HL-60 (cell line): ENCODE data around the gene SLC4A1.

Experiments used
- DNase-seq, 2 experiments: peaks; one replicate each; pipeline ENCODE4 v3.0.0-alpha.2; 2010 to 2020; ENCODE audit warnings: low read depth in 1 of 2, low spot score in 1 of 2
- H3K27ac ChIP-seq: fragments of 250-450 bp; sonication (Bioruptor Pico); replicated peaks from 2 replicates; pipeline ENCODE4 v1.5.1; 2020; ENCODE audit warnings: mild to moderate bottlenecking, moderate library complexity
- H3K27me3 ChIP-seq: fragments of 250-450 bp; sonication (Bioruptor Pico); 2 replicates; pipeline ENCODE4 v1.5.1; 2021; ENCODE audit warnings: mild to moderate bottlenecking, moderate library complexity; ENCODE audit not compliant: insufficient read depth, poor library complexity, severe bottlenecking
- H3K4me3 ChIP-seq: replicated peaks from 2 replicates; pipeline ENCODE4 v1.5.1; 2011; ENCODE audit warnings: mild to moderate bottlenecking, control low read depth, low read length; ENCODE audit not compliant: insufficient read depth
- GABPA ChIP-seq: IDR thresholded peaks from 2 replicates; pipeline ENCODE4 v1.6.1; 2012; ENCODE audit warnings: low read depth
- POLR2AphosphoS5 ChIP-seq: IDR thresholded peaks from 2 replicates; pipeline ENCODE4 v1.6.1; 2012; ENCODE audit warnings: low read depth
- SPI1 ChIP-seq: IDR thresholded peaks from 2 replicates; pipeline ENCODE4 v1.6.1; 2012; ENCODE audit warnings: low read depth, mild to moderate bottlenecking, borderline replicate concordance
- TF ChIP-seq, protein P1 (sequence below): IDR thresholded peaks from 2 replicates; pipeline ENCODE4 v1.6.1; 2012; ENCODE audit warnings: low read depth; ENCODE audit not compliant: insufficient replicate concordance
- TF ChIP-seq, protein P2 (sequence below): IDR thresholded peaks from one replicate; pipeline ENCODE4 v1.5.1; 2011; ENCODE audit warnings: low read length, control low read depth, inconsistent platforms; ENCODE audit not compliant: insufficient read depth

SLC4A1 gene

DNA sequence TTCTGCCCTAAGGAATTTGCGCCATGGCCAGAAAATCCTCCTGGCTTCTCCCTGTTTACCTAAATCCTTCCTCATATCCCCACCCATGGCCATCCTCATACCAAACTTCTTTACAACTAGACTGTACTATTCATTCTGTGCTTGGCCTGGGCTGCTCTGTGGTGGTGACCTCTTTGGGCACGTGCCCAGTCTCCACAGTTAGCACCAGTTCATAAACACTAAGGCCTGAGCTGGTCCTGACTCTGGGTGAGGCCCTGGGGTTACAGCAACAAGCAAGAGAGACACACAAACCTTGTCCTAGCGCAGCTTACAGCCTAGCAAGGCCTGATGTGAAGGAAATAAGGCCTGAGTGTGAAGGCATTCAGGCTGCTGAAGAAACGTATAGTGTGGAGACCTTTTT is 65.2 kb downstream of the SLC4A1 start:
- no peak overlapping the region for H3K27ac ChIP-seq
- DNase-seq = no peak
- TF ChIP-seq, protein P1, sequence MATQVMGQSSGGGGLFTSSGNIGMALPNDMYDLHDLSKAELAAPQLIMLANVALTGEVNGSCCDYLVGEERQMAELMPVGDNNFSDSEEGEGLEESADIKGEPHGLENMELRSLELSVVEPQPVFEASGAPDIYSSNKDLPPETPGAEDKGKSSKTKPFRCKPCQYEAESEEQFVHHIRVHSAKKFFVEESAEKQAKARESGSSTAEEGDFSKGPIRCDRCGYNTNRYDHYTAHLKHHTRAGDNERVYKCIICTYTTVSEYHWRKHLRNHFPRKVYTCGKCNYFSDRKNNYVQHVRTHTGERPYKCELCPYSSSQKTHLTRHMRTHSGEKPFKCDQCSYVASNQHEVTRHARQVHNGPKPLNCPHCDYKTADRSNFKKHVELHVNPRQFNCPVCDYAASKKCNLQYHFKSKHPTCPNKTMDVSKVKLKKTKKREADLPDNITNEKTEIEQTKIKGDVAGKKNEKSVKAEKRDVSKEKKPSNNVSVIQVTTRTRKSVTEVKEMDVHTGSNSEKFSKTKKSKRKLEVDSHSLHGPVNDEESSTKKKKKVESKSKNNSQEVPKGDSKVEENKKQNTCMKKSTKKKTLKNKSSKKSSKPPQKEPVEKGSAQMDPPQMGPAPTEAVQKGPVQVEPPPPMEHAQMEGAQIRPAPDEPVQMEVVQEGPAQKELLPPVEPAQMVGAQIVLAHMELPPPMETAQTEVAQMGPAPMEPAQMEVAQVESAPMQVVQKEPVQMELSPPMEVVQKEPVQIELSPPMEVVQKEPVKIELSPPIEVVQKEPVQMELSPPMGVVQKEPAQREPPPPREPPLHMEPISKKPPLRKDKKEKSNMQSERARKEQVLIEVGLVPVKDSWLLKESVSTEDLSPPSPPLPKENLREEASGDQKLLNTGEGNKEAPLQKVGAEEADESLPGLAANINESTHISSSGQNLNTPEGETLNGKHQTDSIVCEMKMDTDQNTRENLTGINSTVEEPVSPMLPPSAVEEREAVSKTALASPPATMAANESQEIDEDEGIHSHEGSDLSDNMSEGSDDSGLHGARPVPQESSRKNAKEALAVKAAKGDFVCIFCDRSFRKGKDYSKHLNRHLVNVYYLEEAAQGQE = no peak
- no peak for TF ChIP-seq POLR2AphosphoS5
- no peak overlapping the region for H3K4me3 ChIP-seq
- H3K27me3 ChIP-seq = no peaks in the 10 kb centered on the region

DNA sequence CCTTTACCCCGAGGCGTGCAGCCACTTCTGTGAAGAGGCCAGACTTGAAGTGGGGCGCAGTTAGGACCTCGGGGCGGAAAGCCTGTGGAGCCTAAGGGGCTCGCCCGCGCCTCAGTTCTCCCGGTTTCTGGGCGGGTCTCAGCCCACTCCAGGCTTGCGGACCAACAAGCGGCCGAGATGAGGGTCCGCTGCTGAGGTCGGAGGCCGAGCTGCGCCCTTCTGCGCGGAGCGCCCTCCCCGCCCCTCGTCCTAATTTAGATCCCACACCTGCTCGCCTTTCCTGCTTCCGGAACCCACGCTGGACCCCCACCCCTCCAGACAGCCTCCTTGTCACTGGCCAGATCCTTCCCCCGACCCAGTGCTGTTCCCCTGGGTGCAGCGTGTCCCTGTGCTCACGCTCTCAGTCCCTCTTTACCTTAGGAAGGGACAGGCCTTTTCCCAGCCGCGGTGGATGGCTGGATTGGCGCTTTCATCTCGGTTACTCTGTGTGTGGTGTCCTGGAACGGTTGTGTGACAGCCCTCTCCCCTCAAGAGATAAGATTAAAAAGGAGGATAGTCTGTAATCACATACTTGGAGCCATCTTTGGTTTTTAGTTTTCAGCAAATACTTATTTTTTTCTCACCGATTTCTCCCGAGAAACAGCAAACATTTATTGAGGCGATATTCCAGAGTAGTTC is 67.3 kb downstream of the SLC4A1 start:
- peak overlapping the region; percentile 64 for H3K4me3 ChIP-seq
- no peaks in the 10 kb centered on the region for H3K27me3 ChIP-seq
- peak overlapping the region; percentile 95 for H3K27ac ChIP-seq
- no peak for DNase-seq
- no peak for TF ChIP-seq GABPA
- peak; percentile 65 for TF ChIP-seq POLR2AphosphoS5
- TF ChIP-seq, protein P2, sequence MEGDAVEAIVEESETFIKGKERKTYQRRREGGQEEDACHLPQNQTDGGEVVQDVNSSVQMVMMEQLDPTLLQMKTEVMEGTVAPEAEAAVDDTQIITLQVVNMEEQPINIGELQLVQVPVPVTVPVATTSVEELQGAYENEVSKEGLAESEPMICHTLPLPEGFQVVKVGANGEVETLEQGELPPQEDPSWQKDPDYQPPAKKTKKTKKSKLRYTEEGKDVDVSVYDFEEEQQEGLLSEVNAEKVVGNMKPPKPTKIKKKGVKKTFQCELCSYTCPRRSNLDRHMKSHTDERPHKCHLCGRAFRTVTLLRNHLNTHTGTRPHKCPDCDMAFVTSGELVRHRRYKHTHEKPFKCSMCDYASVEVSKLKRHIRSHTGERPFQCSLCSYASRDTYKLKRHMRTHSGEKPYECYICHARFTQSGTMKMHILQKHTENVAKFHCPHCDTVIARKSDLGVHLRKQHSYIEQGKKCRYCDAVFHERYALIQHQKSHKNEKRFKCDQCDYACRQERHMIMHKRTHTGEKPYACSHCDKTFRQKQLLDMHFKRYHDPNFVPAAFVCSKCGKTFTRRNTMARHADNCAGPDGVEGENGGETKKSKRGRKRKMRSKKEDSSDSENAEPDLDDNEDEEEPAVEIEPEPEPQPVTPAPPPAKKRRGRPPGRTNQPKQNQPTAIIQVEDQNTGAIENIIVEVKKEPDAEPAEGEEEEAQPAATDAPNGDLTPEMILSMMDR = no peak
- TF ChIP-seq, protein P1 = no peak
- no peak for TF ChIP-seq SPI1

DNA sequence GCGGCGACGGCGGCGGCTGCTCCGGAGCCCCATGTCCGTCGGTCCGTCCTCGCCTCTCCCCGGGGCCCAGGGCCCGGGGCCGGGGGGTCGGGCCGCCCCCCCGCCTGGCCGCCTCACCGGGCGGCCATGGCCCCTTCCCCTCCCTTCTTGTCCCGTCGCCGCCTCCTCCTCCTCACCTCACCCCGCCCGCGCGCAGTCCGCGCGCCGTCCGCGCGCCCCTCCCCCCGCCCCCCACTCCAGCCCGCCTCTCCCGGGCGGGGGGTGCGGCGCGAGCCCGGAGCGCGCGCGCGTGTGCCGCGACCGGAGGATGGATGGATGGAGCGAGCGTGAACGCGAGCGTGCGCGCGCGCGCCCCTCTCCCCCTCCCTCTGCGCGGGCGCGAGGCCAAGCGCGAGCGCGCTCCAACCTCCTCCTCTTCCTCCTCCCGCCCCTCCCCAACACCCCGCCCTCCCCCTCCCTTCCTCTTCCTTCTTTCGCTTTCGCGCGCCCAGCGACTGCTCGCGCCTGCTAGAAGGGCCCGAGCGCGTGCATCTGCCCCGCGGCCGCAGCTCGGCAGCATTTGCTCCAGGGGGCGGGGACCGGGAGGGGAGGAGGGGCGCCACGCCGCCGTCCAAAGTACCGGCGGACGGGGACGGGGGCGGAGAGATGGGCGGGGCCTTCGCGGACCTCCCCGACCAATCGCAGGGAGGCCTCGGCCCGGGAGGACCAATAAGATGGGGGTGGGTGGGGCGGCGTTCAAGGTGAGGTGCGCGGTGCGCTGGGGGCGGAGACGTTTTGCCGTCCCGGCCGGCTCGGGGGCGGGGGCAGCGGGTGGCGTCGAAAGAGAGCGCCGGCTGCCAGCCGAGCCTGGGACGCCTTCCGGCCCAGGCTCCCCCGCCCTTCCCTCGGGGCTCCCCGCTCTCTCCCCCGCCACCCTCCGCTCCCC is 68.1 kb downstream of the SLC4A1 start, which contains the start of gene ATXN7L3:
TSS of gene ATXN7L3 (minus strand) at position 332 of the 925 bp plus-strand sequence. CDS start 1,814 bp downstream, outside the sequence.
- Histone ChIP-seq H3K27ac (peak within 1 kb of the TSS; percentile 95), H3K27me3 (no peaks in the 10 kb centered on the region), H3K4me3 (peak within 1 kb of the TSS; percentile 75)
- DNase-seq = peak; percentile 96 to 99
- TF ChIP-seq, protein P2 = no peak
- TF ChIP-seq POLR2AphosphoS5 = no peak
- no peak for TF ChIP-seq GABPA
- TF ChIP-seq, protein P1 = no peak
- TF ChIP-seq SPI1 = no peak
